GM12874 (cell line): ENCODE data around the gene CEP70.

Experiments used
- CTCF ChIP-seq: IDR thresholded peaks from 2 replicates; pipeline ENCODE4 v1.5.1; 2011; ENCODE audit warnings: low read depth, mild to moderate bottlenecking, control low read depth, low read length, moderate library complexity; ENCODE audit not compliant: insufficient read depth

Gene CEP70

GRCh38 chr3:138465925-138466324, 128.1 kb downstream of the CEP70 start:
- no peak for TF ChIP-seq CTCF

GRCh38 chr3:138465451-138465850, 128.6 kb downstream of the CEP70 start:
- no peak for TF ChIP-seq CTCF

GRCh38 chr3:138464491-138464860, 129.6 kb downstream of the CEP70 start:
- no peak for TF ChIP-seq CTCF

- TF ChIP-seq CTCF, result no peak
These were observed 130.2 kb downstream of the CEP70 start for GRCh38 chr3:138463724-138464490.

GRCh38 chr3:138461896-138462295, 132.2 kb downstream of the CEP70 start:
- no peak for TF ChIP-seq CTCF

GRCh38 chr3:138461246-138461645, 132.8 kb downstream of the CEP70 start:
- no peak for TF ChIP-seq CTCF

- no peak for TF ChIP-seq CTCF
These were observed 133.4 kb downstream of the CEP70 start for GRCh38 chr3:138460536-138461205.
